SK-N-SH (cell line): ENCODE data around the gene EPS8L2.

Experiments used
- CTCF ChIP-seq: fragments of 200-600 bp; sonication (generic); IDR thresholded peaks from 2 replicates; pipeline ENCODE4 v1.6.1; 2017; ENCODE audit warnings: antibody characterized with exemption, mild to moderate bottlenecking, moderate library complexity
- FOXJ3 ChIP-seq: sonication (generic); formaldehyde crosslinking; IDR thresholded peaks from 2 replicates; pipeline ENCODE4 v1.5.1; 2020; ENCODE audit warnings: mild to moderate bottlenecking, missing genetic modification reagents
- FOXM1 ChIP-seq: IDR thresholded peaks from 2 replicates; pipeline ENCODE4 v1.4.0; 2012; ENCODE audit warnings: low read depth, mild to moderate bottlenecking
- POLR2AphosphoS5 ChIP-seq: IDR thresholded peaks from 2 replicates; pipeline ENCODE4 v1.6.1; 2012; ENCODE audit warnings: low read depth, low read length

- TF ChIP-seq CTCF (no peak), POLR2AphosphoS5 (no peak), FOXM1 (no peak), FOXJ3 (no peak)
These were observed 6.3 kb upstream of the EPS8L2 start for GRCh38 chr11:699753-700152.
